ENCODE data around the gene IER5. TPM values are rescaled to one million over a fixed set of nuclear protein-coding genes. Genes with fewer than 3 reads are reported as not detected.

IER5 gene
- total RNA-seq, 2 donors from 2014 or later: 15.7 to 25.0 TPM

GRCh38 chr1:181126871-181127587 lies 38.5 kb downstream of the IER5 start:
- intact Hi-C loops (cut with DNase I): no loop called here
- DNase-seq: no peak
- peak in 1 of 2 donors; percentile 6 for ATAC-seq

- no peak for ATAC-seq
- DNase-seq: no peak
- intact Hi-C loops (cut with DNase I): no loop called here
Measured at GRCh38 chr1:181127898-181128453, 39.5 kb downstream of the IER5 start.

- DNase-seq (peak; percentile 51), ATAC-seq (peak; percentile 16 to 48)
- intact Hi-C loops (cut with DNase I): no loop called here
Measured at GRCh38 chr1:181128592-181129497, 40.3 kb downstream of the IER5 start.

DNA sequence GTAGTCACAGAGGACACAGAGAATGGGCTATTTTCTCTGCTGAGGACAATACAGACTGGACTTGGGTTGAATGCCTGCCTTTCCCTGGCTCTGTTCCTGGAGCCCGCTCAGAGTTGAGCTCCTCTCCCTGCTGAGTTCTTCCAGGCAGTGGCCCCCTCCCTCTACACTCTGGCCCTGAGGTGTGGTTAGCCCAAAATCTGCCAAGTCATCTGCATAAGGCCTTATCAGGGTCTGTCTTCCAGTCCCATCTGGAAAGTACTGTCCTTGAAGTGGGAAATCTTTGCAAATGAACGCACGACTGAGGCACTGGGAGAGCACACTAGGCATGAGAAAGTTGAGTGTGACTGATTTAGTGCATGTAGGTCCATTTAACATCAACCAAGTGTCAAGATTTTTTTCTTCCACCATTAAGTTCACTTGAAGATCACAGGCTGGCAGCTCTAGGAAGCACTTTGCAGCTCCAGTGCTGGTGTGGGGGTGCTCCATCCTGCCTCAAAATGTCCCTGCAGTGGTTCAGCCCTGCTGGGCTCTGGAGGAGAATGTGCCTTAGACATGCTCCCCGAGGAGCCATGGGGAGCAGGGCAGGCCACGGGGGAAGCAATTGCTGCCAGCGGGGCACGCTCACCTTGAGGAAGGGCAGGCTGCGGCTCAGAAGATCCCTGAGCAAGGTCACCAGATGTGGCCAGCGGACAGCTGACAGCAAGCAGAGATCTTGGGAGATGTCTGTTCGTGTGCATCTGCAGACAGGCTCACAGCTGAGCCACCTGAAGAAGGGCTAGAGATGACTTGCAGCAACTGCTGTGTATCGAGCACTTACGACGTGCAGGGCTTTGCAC lies 41.5 kb downstream of the IER5 start:
- intact Hi-C loops (cut with DNase I): no loop called here
- ATAC-seq (peak; percentile 25 to 42), DNase-seq (no peak)

GRCh38 chr1:181131255-181131941 lies 42.9 kb downstream of the IER5 start:
- DNase-seq: no peak
- intact Hi-C loops (cut with DNase I): no loop called here
- no peak for ATAC-seq

DNA sequence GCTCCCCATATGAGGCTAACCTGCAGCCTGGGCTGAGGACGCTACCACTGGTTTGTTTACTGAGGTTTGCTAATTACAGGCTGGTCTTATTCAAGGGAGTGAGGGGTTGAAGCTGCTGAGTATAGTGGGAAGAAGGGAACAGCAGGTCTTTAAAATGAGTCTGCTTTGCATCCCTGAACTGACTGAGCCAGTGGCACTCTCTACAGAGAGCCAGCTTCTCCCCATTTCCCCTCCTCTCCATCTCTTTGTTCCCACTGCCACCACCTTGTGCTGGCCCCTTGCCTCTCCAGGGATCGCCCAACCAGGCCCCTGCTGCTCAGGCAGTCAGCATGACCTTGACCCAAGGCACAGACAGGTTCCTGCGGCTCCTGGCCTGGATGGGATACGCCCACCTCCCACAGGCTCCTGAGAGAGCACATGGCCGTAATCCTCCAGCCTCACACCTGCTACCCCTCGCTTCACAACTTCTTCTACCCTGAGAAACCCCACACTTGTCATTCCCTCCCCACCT lies 45.0 kb downstream of the IER5 start:
- no peak for DNase-seq
- intact Hi-C loops (cut with DNase I): no loop called here
- ATAC-seq: no peak

DNA sequence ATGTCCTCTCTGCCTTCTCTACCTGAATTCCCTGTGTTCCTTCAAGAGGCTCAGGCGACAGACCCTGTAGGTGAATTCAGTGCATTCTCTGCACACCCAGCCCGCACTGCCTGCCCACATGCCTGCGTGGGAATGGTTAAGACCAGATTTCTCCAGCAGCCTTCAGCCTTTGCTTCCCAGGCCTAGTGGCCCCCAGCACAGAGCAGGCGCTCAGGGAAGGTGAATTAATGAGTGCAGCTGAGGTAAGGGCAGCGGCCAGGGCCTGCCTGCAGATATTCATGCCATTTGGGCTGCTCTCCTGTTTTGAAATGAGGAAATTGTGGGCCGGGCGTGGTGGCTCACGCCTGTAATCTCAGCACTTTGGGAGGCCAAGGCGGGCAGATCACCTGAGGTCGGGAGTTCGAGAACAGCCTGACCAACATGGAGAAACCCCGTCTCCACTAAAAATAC lies 45.5 kb downstream of the IER5 start:
- DNase-seq: no peak
- intact Hi-C loops (cut with DNase I): no loop called here
- no peak for ATAC-seq

DNA sequence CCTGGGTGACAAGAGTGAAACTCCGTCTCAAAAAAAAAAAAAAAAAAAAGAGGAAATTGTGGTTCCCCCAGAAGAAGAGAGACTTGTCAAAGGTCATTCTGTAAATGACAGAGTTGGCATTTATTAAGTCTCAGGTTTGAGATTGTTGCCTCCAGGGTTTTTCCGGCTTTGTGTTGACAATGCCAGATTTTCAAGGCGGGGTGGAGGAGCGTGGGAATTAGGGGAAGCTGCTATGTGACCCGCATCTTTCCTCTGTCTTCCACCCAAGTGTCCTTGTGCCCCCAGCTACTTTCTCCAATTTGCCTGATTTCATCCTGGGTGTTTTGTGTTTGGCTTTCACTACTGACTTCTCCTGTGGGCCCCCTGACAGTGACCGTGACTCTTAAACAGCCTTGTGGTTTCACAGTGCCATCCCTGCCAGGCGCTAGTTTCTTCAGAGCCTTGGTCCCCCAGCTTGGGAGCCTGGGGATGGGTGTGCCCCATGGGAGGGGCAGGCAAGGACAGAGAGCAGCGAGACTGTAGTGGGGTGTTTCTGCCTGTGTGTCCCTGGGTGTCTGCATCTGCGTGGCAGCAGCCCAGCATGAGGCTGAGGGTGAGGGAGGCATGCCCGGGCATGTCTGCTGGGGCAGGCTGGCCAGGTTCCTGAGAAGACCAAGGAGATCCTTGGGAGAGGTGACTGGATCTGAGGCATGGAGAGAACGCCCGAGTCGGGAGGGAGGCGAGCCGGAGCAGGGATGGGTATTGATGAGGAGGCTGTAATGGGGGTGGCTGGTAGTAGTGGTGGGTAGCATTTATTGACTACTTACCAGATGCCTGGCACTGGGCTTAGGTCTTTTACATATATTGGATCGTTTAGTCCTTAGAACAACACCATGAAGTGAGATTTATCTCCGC lies 46.3 kb downstream of the IER5 start:
- intact Hi-C loops (cut with DNase I): no loop called here
- ATAC-seq: peak; percentile 47 to 70
- no peak for DNase-seq

DNA sequence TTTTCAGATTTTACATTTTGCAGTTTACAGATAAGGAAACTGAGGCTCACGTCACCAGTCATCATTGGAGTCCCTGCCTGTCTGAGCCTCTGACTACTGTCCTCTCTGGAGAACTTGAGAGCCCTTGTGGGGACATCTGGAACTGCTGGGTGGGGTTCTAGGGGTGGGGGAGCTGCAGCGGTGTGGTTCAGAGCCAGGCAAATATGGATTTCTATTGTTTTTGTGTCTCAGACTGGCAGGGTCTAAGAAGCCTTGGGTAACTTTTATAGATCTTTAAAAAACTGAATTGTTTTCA lies 46.9 kb downstream of the IER5 start:
- no peak for DNase-seq
- ATAC-seq: peak; percentile 23 to 46
- intact Hi-C loops (cut with DNase I): no loop called here

DNA sequence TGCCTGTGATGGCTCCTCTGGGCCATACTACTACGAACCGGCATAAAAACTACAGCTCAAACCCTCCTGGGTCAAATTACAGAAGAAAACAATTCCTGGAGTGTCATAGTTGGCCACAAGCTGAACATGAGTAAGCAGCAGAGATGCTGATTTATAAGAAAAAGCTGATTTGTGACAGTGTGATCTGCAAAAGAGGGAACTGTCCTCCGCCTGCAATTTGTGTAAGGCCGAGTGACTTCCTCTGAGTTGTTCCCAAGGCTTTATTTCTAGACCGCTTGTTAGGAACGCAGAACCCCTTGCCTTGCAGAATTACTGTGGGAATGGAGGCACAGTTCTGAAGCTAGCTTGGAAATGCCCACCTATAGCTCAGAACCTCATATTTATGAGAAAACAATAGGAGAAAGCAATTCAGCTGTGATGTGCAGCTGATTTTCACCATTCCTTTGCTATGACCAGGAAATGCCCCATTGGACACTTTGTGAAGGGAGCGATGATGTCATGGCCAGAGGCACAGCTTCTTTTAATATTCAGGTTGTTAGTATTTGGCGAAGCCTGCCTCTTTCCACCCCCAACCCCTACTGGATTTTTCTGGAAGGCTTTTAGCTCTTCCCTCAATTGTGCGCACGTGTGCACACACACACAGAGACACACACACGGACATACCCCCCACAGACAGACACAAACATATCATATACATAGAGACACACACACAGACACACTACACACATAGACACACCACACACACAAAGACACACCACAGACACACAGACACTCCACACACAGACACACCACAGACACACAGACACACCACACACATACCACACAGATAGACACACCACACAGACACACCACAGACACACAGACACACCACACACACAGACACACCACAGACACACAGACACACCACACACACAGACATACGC lies 47.6 kb downstream of the IER5 start:
- DNase-seq: no peak
- intact Hi-C loops (cut with DNase I): no loop called here
- peak; percentile 11 to 50 for ATAC-seq

GRCh38 chr1:181136738-181137122 lies 48.2 kb downstream of the IER5 start:
- no peak for DNase-seq
- intact Hi-C loops (cut with DNase I): no loop called here
- ATAC-seq: no peak

- ATAC-seq (no peak), DNase-seq (no peak)
- intact Hi-C loops (cut with DNase I): no loop called here
Measured at GRCh38 chr1:181137217-181137743, 48.8 kb downstream of the IER5 start.

- no peak for ATAC-seq
- no peak for DNase-seq
- intact Hi-C loops (cut with DNase I): loop anchor here (5.0 to 10.0 kb wide), 6 partner anchors 32 to 615 kb away; partner anchors contain the start of genes IER5 (in 1 of the 2), MR1 (in 1 of the 2) and STX6 (in 1 of the 2)
Measured at GRCh38 chr1:181139631-181140061, 51.1 kb downstream of the IER5 start.

GRCh38 chr1:181140398-181140797 lies 51.9 kb downstream of the IER5 start:
- ATAC-seq: no peak
- no peak for DNase-seq
- intact Hi-C loops (cut with DNase I): loop anchor here (5.0 to 10.0 kb wide), 6 partner anchors 33 to 616 kb away; partner anchors contain the start of genes IER5 (in 1 of the 2), MR1 (in 1 of the 2) and STX6 (in 1 of the 2)

DNA sequence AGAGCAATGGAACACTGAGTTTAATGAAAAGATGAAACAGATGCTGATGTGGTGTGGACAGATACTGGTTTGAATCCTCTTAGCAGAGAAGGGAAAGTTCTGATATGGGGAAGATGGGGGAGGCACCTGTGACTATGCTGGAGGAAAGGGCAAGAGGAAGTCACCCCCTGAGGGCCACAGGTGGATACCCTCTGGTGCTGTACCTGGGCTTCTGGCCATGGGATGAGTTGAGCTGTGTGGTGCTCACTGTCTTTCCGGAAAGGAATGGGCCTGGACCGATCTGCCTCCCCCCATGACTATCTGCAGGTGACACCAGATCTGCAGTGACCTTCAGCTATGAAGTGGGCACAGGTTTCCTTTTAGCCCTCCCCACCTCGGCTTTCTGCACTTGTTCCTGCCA lies 52.4 kb downstream of the IER5 start:
- intact Hi-C loops (cut with DNase I): loop anchor here (5.0 to 10.0 kb wide), 6 partner anchors 34 to 616 kb away; partner anchors contain the start of genes IER5 (in 1 of the 2), MR1 (in 1 of the 2) and STX6 (in 1 of the 2)
- DNase-seq: no peak

More for the DNA sequence above, 52.4 kb downstream of the IER5 start:
- no peak for ATAC-seq
